Measurements from ENCODE around the gene MPPE1.
A peak's percentile ranks its signal among the peaks of the same experiment; 100 is the strongest.
"Not testable (repeated sequence)": the region's sequence is repeated elsewhere in the genome, so short reads cannot be mapped to it uniquely, and the experiment has no call there.

The MPPE1 gene

GRCh38 chr18:11882636-11883035, 25.5 kb downstream of the MPPE1 start:
- DNase-seq, result no peak

GRCh38 chr18:11880586-11881304, 27.4 kb downstream of the MPPE1 start:
- DNase-seq, result no peak

- DNase-seq, result no peak
Observed at GRCh38 chr18:11877497-11878135, 30.5 kb downstream of the MPPE1 start.

- no peak for DNase-seq
Observed at GRCh38 chr18:11874676-11875075, 33.4 kb downstream of the MPPE1 start.

- no peak for DNase-seq
Observed at GRCh38 chr18:11873670-11874340, 34.3 kb downstream of the MPPE1 start.

GRCh38 chr18:11872479-11873136, 35.5 kb downstream of the MPPE1 start:
- DNase-seq, result peak; percentile 14

- DNase-seq, result peak; percentile 46
Observed at GRCh38 chr18:11871501-11871900, 36.6 kb downstream of the MPPE1 start.

- no peak for DNase-seq
Observed at GRCh38 chr18:11868230-11868629, 39.9 kb downstream of the MPPE1 start.

- DNase-seq, result no peak
Observed at GRCh38 chr18:11866764-11867163, 41.4 kb downstream of the MPPE1 start.

- DNase-seq, result no peak
Observed at GRCh38 chr18:11866329-11866728, 41.8 kb downstream of the MPPE1 start.

- no peak for DNase-seq
Observed at GRCh38 chr18:11865071-11865470, 43.0 kb downstream of the MPPE1 start.

GRCh38 chr18:11864471-11864870, 43.6 kb downstream of the MPPE1 start:
- DNase-seq, result no peak

GRCh38 chr18:11862468-11863137, 45.5 kb downstream of the MPPE1 start:
- no peak for DNase-seq

- no peak for DNase-seq
Observed at GRCh38 chr18:11861583-11862288, 46.4 kb downstream of the MPPE1 start.

GRCh38 chr18:11860594-11861450, 47.3 kb downstream of the MPPE1 start:
- DNase-seq, result no peak

GRCh38 chr18:11859903-11860407, 48.2 kb downstream of the MPPE1 start:
- peak; percentile 18 for DNase-seq

- DNase-seq, result no peak
Observed at GRCh38 chr18:11859282-11859830, 48.8 kb downstream of the MPPE1 start.

GRCh38 chr18:11857177-11857887, 50.8 kb downstream of the MPPE1 start:
- DNase-seq, result no peak

GRCh38 chr18:11854554-11854953, 53.6 kb downstream of the MPPE1 start:
- DNase-seq, result not testable (repeated sequence)

- DNase-seq, result peak; percentile 51
Observed at GRCh38 chr18:11851806-11852337, 56.2 kb downstream of the MPPE1 start.
